Transverse colon (tissue), 3 donors: Measurements from ENCODE around the gene PNPLA1.
"Not testable (repeated sequence)": the region's sequence is repeated elsewhere in the genome, so short reads cannot be mapped to it uniquely, and the experiment has no call there.

ENCODE experiments used
- CTCF ChIP-seq, 5 experiments: fragments of 200-600 bp in 3 of 5; fragments of 450-650 bp in 2 of 5; sonication (generic) in 3 of 5; IDR thresholded peaks; 1 replicate in 2 of 5; 2 replicates in 3 of 5; pipeline ENCODE4 v1.5.1; 2016 to 2017; ENCODE audit warnings: antibody characterized with exemption in 5 of 5, inconsistent platforms in 3 of 5, mild to moderate bottlenecking in 2 of 5, moderate library complexity in 1 of 5
- EP300 ChIP-seq: sonication (generic); formaldehyde crosslinking; IDR thresholded peaks from one replicate; pipeline ENCODE4 v1.6.1; 2017; ENCODE audit warnings: antibody characterized with exemption, low read depth
- POLR2A ChIP-seq: fragments of 450-650 bp; IDR thresholded peaks from one replicate; pipeline ENCODE4 v1.6.1; 2016; ENCODE audit warnings: antibody characterized with exemption, mild to moderate bottlenecking, moderate library complexity

- not testable (repeated sequence) for TF ChIP-seq CTCF (IDR thresholded peaks at IDR 0.05); POLR2A; EP300
These were observed 68.4 kb downstream of the PNPLA1 start for GRCh38 chr6:36338223-36338622.
